Peyer's patch (tissue), 4 donors: ENCODE measurements around the gene AKAP6.
"Not testable (repeated sequence)": the region's sequence is repeated elsewhere in the genome, so short reads cannot be mapped to it uniquely, and the experiment has no call there.

Experiments used
- POLR2A ChIP-seq, 2 donors: fragments of 450-650 bp; IDR thresholded peaks; one replicate each; pipeline ENCODE4 v1.5.1; 2017; ENCODE audit warnings: antibody characterized with exemption in 2 of 2, mild to moderate bottlenecking in 2 of 2, moderate library complexity in 2 of 2
- TF ChIP-seq, protein P1 (sequence below), 6 experiments: fragments of 450-650 bp in 4 of 6; fragments of 200-600 bp in 2 of 6; sonication (generic) in 1 of 6; IDR thresholded peaks; one replicate each; pipeline ENCODE4 v1.5.1; 2017 to 2019; ENCODE audit warnings: antibody characterized with exemption in 6 of 6, mild to moderate bottlenecking in 3 of 6, moderate library complexity in 1 of 6

DNA sequence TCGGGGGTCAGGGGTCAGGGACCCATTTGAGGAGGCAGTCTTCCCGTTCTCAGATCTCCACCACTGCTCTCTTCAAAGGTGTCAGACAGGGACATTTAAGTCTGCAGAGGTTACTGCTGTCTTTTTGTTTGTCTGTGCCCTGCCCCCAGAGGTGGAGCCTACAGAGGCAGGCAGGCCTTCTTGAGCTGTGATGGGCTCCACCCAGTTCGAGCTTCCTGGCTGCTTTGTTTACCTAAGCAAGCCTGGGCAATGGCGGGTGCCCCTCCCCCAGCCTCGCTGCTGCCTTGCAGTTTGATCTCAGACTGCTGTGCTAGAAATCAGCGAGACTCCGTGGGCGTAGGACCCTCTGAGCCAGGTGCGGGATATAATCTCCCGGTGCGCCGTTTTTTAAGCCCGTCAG lies 254.3 kb downstream of the AKAP6 start:
- TF ChIP-seq POLR2A (IDR thresholded peaks at IDR 0.05): not testable (repeated sequence)
- TF ChIP-seq, protein P1, sequence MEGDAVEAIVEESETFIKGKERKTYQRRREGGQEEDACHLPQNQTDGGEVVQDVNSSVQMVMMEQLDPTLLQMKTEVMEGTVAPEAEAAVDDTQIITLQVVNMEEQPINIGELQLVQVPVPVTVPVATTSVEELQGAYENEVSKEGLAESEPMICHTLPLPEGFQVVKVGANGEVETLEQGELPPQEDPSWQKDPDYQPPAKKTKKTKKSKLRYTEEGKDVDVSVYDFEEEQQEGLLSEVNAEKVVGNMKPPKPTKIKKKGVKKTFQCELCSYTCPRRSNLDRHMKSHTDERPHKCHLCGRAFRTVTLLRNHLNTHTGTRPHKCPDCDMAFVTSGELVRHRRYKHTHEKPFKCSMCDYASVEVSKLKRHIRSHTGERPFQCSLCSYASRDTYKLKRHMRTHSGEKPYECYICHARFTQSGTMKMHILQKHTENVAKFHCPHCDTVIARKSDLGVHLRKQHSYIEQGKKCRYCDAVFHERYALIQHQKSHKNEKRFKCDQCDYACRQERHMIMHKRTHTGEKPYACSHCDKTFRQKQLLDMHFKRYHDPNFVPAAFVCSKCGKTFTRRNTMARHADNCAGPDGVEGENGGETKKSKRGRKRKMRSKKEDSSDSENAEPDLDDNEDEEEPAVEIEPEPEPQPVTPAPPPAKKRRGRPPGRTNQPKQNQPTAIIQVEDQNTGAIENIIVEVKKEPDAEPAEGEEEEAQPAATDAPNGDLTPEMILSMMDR (IDR thresholded peaks at IDR 0.05): not testable (repeated sequence)
